Tracheal epithelial cell (primary cell): Measurements from ENCODE around the gene ATF7IP2. TPM values are rescaled to one million over a fixed set of nuclear protein-coding genes. Genes with fewer than 3 reads are reported as not detected.

ENCODE experiments used
- total RNA-seq: library from RNA; depleted of rRNA; stranded (reverse); fragments of >200 nt; gene quantifications from 2 replicates; pipeline ENCODE4 v1.2.1, GENCODE V29; 2014

ATF7IP2 gene
- 3.1 and 5.3 TPM in 2 replicates for total RNA-seq

GRCh38 chr16:10385725-10386516, at the start of gene ATF7IP2:
Gene ATF7IP2, plus strand, starts transcription at chr16:10386061. Its CDS starts 44,560 bp downstream, at chr16:10430621.

Other genes with a start within 250 kb of the ATF7IP2 start
- not detected in 2 replicates for gene GRIN2A, start 203.6 kb upstream of the ATF7IP2 start, total RNA-seq
- gene EMP2, start 194.5 kb downstream of the ATF7IP2 start, total RNA-seq = 15.7 and 37.7 TPM in 2 replicates